Gastroesophageal sphincter (tissue), 4 donors: Measurements from ENCODE around the gene RPP30. TPM values are rescaled to one million over a fixed set of nuclear protein-coding genes. Genes with fewer than 3 reads are reported as not detected.

ENCODE experiments used
- ATAC-seq: fragments of 150-250 bp; one replicate; pipeline ENCODE4 v1.9.1; 2016; ENCODE audit warnings: mild to moderate bottlenecking, moderate library complexity
- H3K27ac ChIP-seq, 4 donors: fragments of 200-600 bp; sonication (generic) in 3 of 4; 1 replicate in 3 of 4; 2 replicates in 1 of 4; pipeline ENCODE4 v1.5.1; 2016 to 2019
- H3K27me3 ChIP-seq: fragments of 200-600 bp; sonication (generic); one replicate; pipeline ENCODE4 v1.5.1; 2019
- H3K36me3 ChIP-seq, 2 donors: fragments of 200-600 bp; sonication (generic); one replicate each; pipeline ENCODE4 v1.5.1; 2019; ENCODE audit warnings: control low read depth in 1 of 2
- H3K4me1 ChIP-seq, 3 donors: fragments of 200-600 bp; sonication (generic); 1 replicate in 2 of 3; 2 replicates in 1 of 3; pipeline ENCODE4 v1.5.1; 2016 to 2019; ENCODE audit warnings: control low read depth in 2 of 3
- H3K4me3 ChIP-seq, 2 donors: fragments of 200-600 bp; sonication (generic); one replicate each; pipeline ENCODE4 v1.5.1; 2019; ENCODE audit warnings: mild to moderate bottlenecking in 1 of 2, moderate library complexity in 1 of 2
- H3K9me3 ChIP-seq, 3 donors: fragments of 200-600 bp; sonication (generic); one replicate each; pipeline ENCODE4 v1.5.1; 2017 to 2019; ENCODE audit warnings: control low read depth in 2 of 3
- EP300 ChIP-seq: sonication (generic); formaldehyde crosslinking; IDR thresholded peaks from one replicate; pipeline ENCODE4 v1.6.1; 2017; ENCODE audit warnings: antibody characterized with exemption, mild to moderate bottlenecking
- POLR2A ChIP-seq, 2 donors: fragments of 450-650 bp; IDR thresholded peaks; one replicate each; pipeline ENCODE4 v1.6.1; 2017; ENCODE audit warnings: antibody characterized with exemption in 2 of 2, mild to moderate bottlenecking in 2 of 2, moderate library complexity in 1 of 2
- POLR2AphosphoS5 ChIP-seq: sonication (generic); formaldehyde crosslinking; IDR thresholded peaks from one replicate; pipeline ENCODE4 v1.6.1; 2017; ENCODE audit warnings: antibody characterized with exemption
- WGBS, 2 donors: methylation state at CpG; one replicate each; pipeline ENCODE4 v1.1.5; 2018; ENCODE audit warnings: low coverage in 1 of 2; 5-methylcytosine and 5-hydroxymethylcytosine counted together
- small RNA-seq, 4 donors: library from RNA; depleted of rRNA; stranded (forward); fragments of <200 nt; gene quantifications; one replicate each; pipeline ENCODE3, GENCODE V24; 2016
- total RNA-seq, 4 donors: library from RNA; depleted of rRNA; stranded (reverse); fragments of >200 nt; gene quantifications; one replicate each; pipeline ENCODE4 v1.1.0, GENCODE V29; 2016
- TF ChIP-seq, protein P1 (sequence below), 4 experiments: fragments of 200-600 bp in 2 of 4; fragments of 450-650 bp in 2 of 4; sonication (generic) in 1 of 4; IDR thresholded peaks; one replicate each; pipeline ENCODE4 v1.5.1; 2017 to 2019; ENCODE audit warnings: antibody characterized with exemption in 4 of 4, mild to moderate bottlenecking in 2 of 4, moderate library complexity in 2 of 4

The RPP30 gene
- total RNA-seq, 4 donors from 2014 or later: 25.0 to 44.2 (median 30.8) TPM

DNA sequence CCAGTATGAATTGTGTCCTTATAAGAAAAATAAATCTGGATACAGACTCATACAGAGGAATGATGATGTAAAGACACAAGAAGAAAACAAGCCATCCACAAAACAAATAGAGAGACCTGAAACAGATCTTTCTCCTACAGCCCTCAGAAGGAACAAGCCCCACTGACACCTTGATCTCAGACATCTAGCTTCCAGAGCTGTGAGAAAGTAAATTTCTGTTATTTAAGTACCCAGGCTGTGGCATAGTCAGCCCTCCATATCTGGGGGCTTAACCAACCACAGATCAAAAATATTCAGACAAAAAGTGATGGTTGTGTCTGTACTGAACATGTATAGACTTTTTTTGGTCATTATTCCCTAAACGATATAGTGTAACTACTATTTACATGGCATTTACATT is 73.0 kb downstream of the RPP30 start:
- Histone ChIP-seq H3K27ac (no peak overlapping the region), H3K9me3 (no peaks in the 10 kb centered on the region), H3K4me1 (no peaks in the 10 kb centered on the region), H3K27me3 (no peaks in the 10 kb centered on the region), H3K36me3 (no peaks in the 10 kb centered on the region), H3K4me3 (no peak overlapping the region)
- WGBS, 2 donors: 46 to 88% methylated on average over 1 of the region's 1 CpG
- TF ChIP-seq, protein P1, sequence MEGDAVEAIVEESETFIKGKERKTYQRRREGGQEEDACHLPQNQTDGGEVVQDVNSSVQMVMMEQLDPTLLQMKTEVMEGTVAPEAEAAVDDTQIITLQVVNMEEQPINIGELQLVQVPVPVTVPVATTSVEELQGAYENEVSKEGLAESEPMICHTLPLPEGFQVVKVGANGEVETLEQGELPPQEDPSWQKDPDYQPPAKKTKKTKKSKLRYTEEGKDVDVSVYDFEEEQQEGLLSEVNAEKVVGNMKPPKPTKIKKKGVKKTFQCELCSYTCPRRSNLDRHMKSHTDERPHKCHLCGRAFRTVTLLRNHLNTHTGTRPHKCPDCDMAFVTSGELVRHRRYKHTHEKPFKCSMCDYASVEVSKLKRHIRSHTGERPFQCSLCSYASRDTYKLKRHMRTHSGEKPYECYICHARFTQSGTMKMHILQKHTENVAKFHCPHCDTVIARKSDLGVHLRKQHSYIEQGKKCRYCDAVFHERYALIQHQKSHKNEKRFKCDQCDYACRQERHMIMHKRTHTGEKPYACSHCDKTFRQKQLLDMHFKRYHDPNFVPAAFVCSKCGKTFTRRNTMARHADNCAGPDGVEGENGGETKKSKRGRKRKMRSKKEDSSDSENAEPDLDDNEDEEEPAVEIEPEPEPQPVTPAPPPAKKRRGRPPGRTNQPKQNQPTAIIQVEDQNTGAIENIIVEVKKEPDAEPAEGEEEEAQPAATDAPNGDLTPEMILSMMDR (IDR thresholded peaks at IDR 0.05): no peak
- TF ChIP-seq POLR2AphosphoS5 (no peak), EP300 (no peak), POLR2A (IDR thresholded peaks at IDR 0.05) (no peak)
- ATAC-seq: no peak

DNA sequence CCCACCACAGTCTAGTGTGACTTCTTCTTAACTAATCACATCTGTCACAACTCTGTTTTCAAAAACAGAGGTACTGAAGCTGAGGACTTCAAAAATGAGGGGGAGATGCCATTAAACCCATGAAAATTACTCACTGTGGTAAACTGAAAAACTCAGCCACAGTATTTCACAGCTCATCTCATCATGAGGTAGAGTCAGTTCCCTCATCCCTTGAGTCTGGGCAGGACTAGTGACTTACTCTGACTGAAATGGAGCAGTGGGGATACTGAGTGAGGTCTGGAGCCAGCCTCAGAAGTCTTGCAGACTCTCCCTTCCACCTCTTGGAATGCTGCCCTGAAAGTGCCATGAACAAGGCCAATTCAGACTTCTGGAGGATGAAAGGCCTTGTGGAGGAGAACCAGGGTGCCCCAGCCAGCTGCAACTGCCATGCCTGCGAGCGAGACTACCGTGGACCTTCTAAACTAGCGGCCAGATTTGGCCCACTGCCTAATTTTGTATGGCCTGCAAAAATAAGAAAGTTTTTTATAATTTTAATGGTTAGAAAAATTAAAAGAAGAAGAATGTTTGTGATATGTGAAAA is 73.8 kb downstream of the RPP30 start:
- H3K9me3 ChIP-seq: peaks cover 0 to 6% (median 0%) of the 10 kb centered on the region in 3 donors
- ATAC-seq: no peak
- TF ChIP-seq POLR2A (IDR thresholded peaks at IDR 0.05) (no peak), POLR2AphosphoS5 (no peak), EP300 (no peak)
- TF ChIP-seq, protein P1 (IDR thresholded peaks at IDR 0.05): no peak
- H3K27me3 ChIP-seq: no peaks in the 10 kb centered on the region
- H3K36me3 ChIP-seq: no peaks in the 10 kb centered on the region
- no peak overlapping the region for H3K4me3 ChIP-seq
- no peaks in the 10 kb centered on the region for H3K4me1 ChIP-seq
- no peak overlapping the region for H3K27ac ChIP-seq
- WGBS, 2 donors: 76% methylated on average over 4 of the region's 4 CpGs; no CpG with 5 or more reads in 1 of the 2 donors

DNA sequence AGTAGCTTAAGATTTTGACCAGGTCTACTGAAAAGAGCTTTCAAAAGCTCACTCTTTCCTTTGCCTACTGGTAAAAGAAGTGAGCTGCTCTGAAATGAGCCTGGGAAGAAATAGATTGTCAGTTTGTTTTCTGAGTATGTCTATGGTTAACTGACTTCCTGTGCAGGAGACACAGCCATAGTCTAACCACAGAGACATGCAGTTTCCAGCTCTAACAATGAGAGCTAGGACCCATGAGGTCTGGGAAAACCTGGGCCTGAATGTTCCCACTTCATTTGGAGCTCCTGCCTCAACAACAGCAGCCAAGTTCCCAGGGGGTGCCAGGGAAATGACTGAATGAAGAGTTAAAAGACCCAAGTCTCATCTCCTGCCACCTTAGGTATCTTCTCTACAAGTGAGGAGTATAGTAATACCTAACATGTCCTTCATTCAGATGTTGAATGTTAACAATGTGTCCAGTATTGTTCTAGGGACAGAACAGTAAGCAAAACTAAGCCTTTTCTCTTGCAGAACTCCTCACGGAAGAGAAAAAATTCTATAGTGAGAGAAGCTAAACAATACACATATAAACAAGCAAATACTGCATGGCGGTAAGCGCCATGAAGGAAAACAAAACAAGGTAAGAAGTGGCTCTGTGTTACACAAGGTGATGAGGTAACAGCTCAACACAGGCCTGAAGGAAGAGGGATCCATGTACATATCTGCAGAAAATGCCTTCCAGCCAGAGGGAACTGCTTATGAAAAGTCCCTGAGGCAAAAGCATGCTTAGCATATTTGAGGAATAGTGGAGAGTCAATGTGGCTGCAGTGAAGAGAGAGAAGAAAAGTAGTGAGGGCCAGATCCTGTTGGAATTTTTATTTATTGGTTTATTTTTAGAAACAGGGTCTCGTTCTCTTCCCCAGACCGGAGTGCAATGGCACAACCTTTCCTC is 75.5 kb downstream of the RPP30 start:
- TF ChIP-seq EP300 (no peak), POLR2AphosphoS5 (no peak), POLR2A (IDR thresholded peaks at IDR 0.05) (no peak)
- TF ChIP-seq, protein P1 (IDR thresholded peaks at IDR 0.05): no peak
- ATAC-seq: no peak
- 74 to 83% methylated on average over 5 of the region's 5 CpGs for WGBS, 2 donors
- Histone ChIP-seq H3K36me3 (no peaks in the 10 kb centered on the region), H3K27ac (no peak overlapping the region), H3K4me3 (no peak overlapping the region), H3K27me3 (no peaks in the 10 kb centered on the region), H3K4me1 (no peaks in the 10 kb centered on the region), H3K9me3 (peaks cover 0 to 14% (median 0%) of the 10 kb centered on the region in 3 donors)

Small RNA genes within 50 kb of the gene (small RNA-seq; reads per million reads assigned to genes)
- gene RF00019: 0 reads per million in 4 donors
- 0 reads per million in 4 donors for gene RNU6-740P

Other genes starting within 250 kb of the RPP30 start
- 1 to 10 TPM in 1 of 4 donors, under 1 TPM in 3; 0.19 to 7.9 (median 0.41) TPM for gene HTR7, start 13.9 kb upstream of the RPP30 start, total RNA-seq
- gene ANKRD1, start 49.1 kb downstream of the RPP30 start, total RNA-seq: not detected